Measurements from ENCODE around the gene PRAF2.

DNA sequence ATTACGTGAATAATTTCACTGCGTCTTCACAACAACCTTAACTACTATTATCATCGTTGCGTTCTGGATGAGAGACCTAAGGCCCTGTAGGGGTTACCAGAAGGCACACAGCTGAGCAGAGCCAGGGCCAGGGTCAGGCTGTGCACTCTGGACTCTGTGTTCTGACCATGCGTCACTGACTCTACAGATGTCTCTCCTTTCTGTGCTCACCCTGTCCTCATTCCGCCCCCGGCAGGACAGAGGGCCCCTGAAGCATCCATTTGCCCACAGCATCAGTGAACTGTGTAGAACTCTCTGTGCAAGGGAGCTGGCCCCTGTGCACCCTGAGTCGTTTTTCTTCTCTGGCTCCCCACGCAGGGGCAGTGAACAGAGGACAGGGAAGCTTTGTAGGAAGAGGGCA, 28.4 kb upstream of the PRAF2 start:
- TF ChIP-seq EZH2phosphoT487 (IDR thresholded peaks at IDR 0.05; ENCODE audit: low read depth) (no peak), CTCF (IDR thresholded peaks at IDR 0.05; ENCODE audit: low read depth, low read length) (no peak)

All from OCI-LY3 (cell line).